T-helper 1 cell treated with Interleukin-12 subunit alpha and Interleukin-12 subunit beta and Interleukin-4 antibody, amounts not matched to agents 30 μg/mL and 1 μg/mL, for 36 hours (primary cell): ENCODE measurements around the gene ANKS1A.
"Not testable (repeated sequence)": the region's sequence is repeated elsewhere in the genome, so short reads cannot be mapped to it uniquely, and the experiment has no call there.

Experiments
- H3K27ac Mint-ChIP-seq: one replicate; pipeline ENCODE4 v1.8.0; 2021; ENCODE audit warnings: mild to moderate bottlenecking, mixed read lengths
- H3K27me3 Mint-ChIP-seq: one replicate; pipeline ENCODE4 v1.8.0; 2021; ENCODE audit warnings: low read depth, mixed read lengths
- H3K36me3 Mint-ChIP-seq: one replicate; pipeline ENCODE4 v1.8.0; 2021; ENCODE audit warnings: low read depth, mixed read lengths
- H3K4me1 Mint-ChIP-seq: one replicate; pipeline ENCODE4 v1.8.0; 2021; ENCODE audit warnings: low read depth, mixed read lengths
- H3K4me3 Mint-ChIP-seq: one replicate; pipeline ENCODE4 v1.8.0; 2021; ENCODE audit warnings: mild to moderate bottlenecking, moderate library complexity, mixed read lengths
- H3K9me3 Mint-ChIP-seq: one replicate; pipeline ENCODE4 v1.8.0; 2021; ENCODE audit warnings: mixed read lengths

The ANKS1A gene

DNA sequence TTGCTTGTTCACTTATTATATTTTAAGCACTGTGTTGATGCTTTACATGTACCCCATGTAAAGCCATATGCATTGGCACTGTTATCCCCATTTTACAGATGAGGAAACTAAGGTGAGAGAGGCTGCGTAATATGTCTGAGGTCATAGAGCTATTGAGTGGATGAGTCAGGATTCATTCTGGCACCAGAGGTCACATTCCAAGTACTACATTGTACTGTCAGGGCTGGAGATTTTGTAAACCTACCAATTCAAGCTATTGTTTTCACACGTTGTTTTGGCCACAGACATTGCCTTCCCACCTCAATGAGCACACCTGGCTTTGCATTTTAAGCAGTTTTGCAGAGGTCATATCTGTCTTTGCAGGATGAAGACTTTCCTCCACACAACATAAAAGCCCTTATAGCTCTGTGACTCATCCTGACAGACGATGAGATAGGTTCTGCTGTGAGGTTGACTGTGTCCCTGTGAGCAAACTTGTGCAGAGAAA is 33.2 kb downstream of the ANKS1A start:
- no peak overlapping the region for H3K27ac Mint-ChIP-seq
- peaks cover 2% of the 10 kb centered on the region for H3K36me3 Mint-ChIP-seq
- H3K27me3 Mint-ChIP-seq: peaks cover 4% of the 10 kb centered on the region
- H3K4me3 Mint-ChIP-seq: no peak overlapping the region
- H3K4me1 Mint-ChIP-seq: peaks cover 5% of the 10 kb centered on the region
- H3K9me3 Mint-ChIP-seq: no peaks in the 10 kb centered on the region

DNA sequence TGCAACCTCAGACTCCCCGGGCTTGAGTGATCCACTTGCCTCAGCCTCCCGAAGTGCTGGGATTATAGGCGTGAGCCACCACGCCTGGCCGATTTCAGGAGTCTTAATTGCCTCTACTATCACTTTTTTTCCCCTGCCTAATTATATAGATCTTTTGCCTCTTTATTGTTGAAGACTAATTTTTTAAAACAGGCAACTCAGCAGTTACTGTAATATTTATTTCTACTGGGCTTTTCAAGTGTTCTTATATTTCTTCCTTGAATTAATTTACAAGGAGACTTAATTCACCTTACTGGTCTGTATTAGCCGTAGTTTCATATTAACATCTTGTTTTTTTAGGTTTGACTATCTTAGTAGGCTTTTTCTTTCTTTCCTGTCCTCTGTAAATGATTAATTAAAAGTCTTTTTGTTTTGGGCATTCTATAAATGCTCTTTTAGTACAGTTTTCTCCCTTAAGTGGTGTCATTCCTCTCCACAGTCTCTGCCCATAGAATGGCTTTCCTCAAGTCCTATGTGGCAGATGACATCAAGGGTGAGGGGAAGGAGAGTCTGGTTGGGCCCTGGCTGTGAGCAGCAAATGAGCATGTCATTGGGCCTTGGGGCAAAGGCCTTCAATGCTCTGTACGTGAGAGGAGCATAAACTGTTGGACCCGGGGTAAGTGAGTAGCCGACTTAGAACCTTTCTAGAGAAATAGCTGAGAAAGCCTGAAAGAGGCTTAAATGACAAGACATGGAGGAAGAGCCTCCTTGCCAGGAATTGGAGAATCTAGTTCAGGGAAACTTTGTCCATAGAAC is 36.0 kb downstream of the ANKS1A start:
- Mint-ChIP-seq H3K27ac (no peak overlapping the region), H3K4me1 (no peaks in the 10 kb centered on the region), H3K36me3 (no peaks in the 10 kb centered on the region), H3K27me3 (peaks cover 7% of the 10 kb centered on the region), H3K9me3 (no peaks in the 10 kb centered on the region), H3K4me3 (no peak overlapping the region)

DNA sequence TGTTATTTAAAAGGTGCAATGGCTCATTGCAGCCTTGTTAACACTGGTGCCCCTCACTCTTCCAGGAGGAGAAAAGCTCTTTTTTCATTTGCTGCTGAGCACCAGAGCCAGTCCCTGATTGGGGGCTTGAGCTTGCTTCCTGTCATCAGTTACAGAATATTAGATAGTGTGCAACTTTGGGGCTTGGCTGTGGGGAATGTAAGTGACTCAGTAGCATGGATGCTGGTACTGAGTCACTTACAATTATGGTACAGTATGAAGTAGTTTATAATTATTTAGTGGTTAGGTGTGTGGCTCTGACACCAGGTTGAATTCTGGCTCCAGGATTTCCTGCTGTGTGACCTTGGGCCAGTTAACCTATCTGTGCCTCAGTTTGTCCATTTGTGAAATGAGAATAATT is 37.6 kb downstream of the ANKS1A start:
- Mint-ChIP-seq H3K27ac (no peak overlapping the region), H3K27me3 (peaks cover 3% of the 10 kb centered on the region), H3K9me3 (no peaks in the 10 kb centered on the region), H3K4me3 (no peak overlapping the region), H3K4me1 (no peaks in the 10 kb centered on the region), H3K36me3 (no peaks in the 10 kb centered on the region)

- H3K9me3 Mint-ChIP-seq: no peaks in the 10 kb centered on the region
- no peak overlapping the region for H3K4me3 Mint-ChIP-seq
- H3K27me3 Mint-ChIP-seq: peaks cover 3% of the 10 kb centered on the region
- H3K27ac Mint-ChIP-seq: no peak overlapping the region
- H3K4me1 Mint-ChIP-seq: no peaks in the 10 kb centered on the region
- H3K36me3 Mint-ChIP-seq: no peaks in the 10 kb centered on the region
Measured at GRCh38 chr6:34928220-34928619, 39.2 kb downstream of the ANKS1A start.

- Mint-ChIP-seq H3K36me3 (no peaks in the 10 kb centered on the region), H3K27ac (no peak overlapping the region), H3K4me3 (no peak overlapping the region), H3K4me1 (no peaks in the 10 kb centered on the region), H3K9me3 (no peaks in the 10 kb centered on the region), H3K27me3 (peaks cover 3% of the 10 kb centered on the region)
Measured at GRCh38 chr6:34928695-34929094, 39.6 kb downstream of the ANKS1A start.

DNA sequence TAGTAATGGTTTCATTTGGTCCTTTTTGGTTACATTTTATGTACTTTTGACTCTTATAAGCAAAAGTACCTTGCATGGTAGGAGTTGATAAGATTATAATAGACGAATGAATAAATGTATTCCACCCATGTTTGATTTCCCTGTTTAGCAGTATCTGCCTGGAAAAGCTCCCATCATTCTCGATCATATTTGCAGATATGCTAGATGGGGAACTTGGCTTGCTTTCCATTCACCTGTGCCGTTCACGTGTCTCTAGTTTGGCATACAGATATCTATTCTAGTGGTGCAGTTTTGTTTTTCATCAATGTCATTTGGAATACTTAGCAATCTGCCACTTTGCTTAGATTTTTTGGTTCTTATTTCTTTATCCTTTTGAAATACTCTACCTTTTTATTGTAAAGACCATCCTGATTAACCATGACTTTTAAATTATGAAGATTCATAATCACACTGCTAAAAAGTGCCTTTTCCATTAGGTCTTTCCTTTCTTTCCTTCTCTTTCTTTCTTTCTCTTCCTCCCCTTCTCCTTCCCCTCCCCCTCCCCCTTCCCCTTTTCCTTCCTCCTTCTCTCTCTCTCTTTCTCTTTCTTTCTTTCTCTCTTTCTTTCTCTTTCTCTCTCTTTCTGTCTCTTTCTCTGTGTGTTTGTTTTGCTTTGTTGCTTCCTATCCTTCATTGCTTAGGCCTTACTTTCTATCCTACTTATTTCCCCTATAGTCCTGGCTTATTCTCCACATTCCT is 40.4 kb downstream of the ANKS1A start:
- Mint-ChIP-seq H3K27me3 (peaks cover 3% of the 10 kb centered on the region), H3K36me3 (no peaks in the 10 kb centered on the region), H3K9me3 (no peaks in the 10 kb centered on the region), H3K4me1 (no peaks in the 10 kb centered on the region), H3K27ac (no peak overlapping the region), H3K4me3 (no peak overlapping the region)

DNA sequence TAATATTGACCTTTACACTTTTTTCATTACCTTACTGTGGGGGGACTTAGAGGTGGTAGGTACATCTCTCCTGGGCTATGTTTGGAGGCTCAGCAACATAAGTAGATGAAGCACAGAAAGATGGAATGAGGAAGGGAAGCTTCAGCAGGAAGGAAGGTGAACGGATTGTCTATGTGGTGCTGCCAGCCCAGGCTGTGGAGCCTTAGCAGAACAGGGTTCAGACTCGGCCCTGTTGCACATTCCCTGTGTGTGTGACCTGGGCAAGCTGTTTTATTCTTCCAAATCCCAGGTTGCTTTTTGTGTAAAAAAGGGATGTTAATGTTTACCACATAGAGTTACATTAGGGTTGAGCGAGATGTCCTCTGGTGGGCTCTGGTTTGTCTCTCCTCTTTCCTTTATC is 41.2 kb downstream of the ANKS1A start:
- Mint-ChIP-seq H3K27ac (no peak overlapping the region), H3K27me3 (peaks cover 3% of the 10 kb centered on the region), H3K4me1 (no peaks in the 10 kb centered on the region), H3K36me3 (no peaks in the 10 kb centered on the region), H3K9me3 (no peaks in the 10 kb centered on the region), H3K4me3 (no peak overlapping the region)

DNA sequence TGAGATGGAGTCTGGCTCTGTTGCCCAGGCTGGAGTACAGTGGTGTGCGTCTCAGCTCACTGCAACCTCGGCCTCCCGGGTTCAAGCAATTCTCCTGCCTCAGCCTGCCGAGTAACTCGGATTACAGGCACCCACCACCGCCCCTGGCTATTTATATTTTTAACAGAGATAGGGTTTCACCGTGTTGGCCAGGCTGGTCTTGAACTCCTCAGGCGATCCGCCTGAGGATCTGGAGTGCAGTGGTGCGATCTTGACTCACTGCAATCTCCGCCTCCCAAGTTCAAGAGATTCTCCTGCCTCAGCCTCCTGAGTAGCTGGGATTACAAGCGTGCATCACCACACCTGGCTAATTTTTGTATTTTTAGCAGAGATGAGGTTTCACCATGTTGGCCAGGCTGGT is 43.1 kb downstream of the ANKS1A start:
- H3K27ac Mint-ChIP-seq, H3K36me3 Mint-ChIP-seq, H3K4me1 Mint-ChIP-seq, H3K27me3 Mint-ChIP-seq, H3K9me3 Mint-ChIP-seq, H3K4me3 Mint-ChIP-seq: not testable (repeated sequence)

- Mint-ChIP-seq H3K4me1 (no peaks in the 10 kb centered on the region), H3K27me3 (no peaks in the 10 kb centered on the region), H3K4me3 (no peak overlapping the region), H3K27ac (no peak overlapping the region), H3K9me3 (no peaks in the 10 kb centered on the region), H3K36me3 (no peaks in the 10 kb centered on the region)
Measured at GRCh38 chr6:34934516-34934915, 45.5 kb downstream of the ANKS1A start.

DNA sequence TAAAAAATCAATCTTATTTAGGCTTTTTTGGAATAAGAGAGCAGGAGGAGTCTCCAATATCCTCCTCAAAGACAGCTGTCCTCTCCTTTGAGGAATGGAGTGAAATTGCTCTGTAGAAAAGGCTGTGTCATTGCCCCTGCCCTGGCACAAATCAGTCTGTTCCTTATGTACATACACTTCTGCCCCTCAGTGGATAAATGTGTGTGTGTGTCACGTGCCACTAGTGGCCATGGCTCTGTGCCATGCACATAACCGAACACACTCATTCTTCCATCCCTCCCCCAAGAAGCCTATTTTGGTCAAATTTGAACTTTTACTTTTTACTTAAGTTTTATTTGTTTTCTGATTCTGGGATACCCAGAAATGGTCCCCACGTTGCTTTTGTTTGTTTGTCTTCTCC is 49.2 kb downstream of the ANKS1A start:
- Mint-ChIP-seq H3K27ac (no peak overlapping the region), H3K9me3 (no peaks in the 10 kb centered on the region), H3K4me1 (peaks cover 5% of the 10 kb centered on the region), H3K4me3 (no peak overlapping the region), H3K27me3 (no peaks in the 10 kb centered on the region), H3K36me3 (no peaks in the 10 kb centered on the region)

DNA sequence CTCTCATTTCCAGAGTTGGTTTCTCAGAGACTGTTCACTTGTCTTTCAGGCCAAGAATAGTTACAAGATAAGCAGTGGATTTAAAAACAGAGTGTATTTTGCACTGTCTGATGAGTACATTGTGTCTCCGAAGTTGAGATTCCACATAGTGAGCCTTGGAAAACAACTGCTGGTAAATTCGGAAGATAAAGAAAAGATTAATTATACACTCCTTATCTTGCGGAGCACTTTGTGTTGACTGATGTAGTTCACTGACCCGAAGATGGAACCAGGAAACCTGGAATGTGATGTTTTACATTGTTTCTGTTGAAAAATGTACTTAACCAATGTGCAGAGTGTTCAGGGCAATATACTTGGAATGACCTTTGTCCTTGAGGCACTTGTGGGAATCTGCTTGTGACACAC is 51.0 kb downstream of the ANKS1A start:
- H3K4me3 Mint-ChIP-seq: no peak overlapping the region
- H3K9me3 Mint-ChIP-seq: no peaks in the 10 kb centered on the region
- peaks cover 5% of the 10 kb centered on the region for H3K4me1 Mint-ChIP-seq
- no peaks in the 10 kb centered on the region for H3K27me3 Mint-ChIP-seq
- no peaks in the 10 kb centered on the region for H3K36me3 Mint-ChIP-seq
- no peak overlapping the region for H3K27ac Mint-ChIP-seq

DNA sequence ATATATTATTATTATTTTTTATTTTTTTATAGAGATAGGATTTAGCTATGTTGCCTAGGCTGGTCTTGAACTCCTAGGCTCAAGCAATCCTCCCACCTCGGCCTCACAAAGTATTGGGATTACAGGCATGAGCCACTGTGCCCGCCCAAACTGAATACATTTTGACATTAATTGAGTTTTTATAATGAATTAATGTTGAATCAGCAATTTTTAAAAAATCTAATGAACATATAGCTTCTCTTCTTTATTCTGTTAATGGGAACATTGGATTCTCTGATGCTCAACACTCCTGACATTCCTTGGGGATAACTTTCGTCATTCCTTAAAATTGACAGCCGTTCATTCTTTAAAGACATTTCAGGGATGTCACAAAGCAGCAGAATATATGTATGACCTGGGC is 52.4 kb downstream of the ANKS1A start:
- Mint-ChIP-seq H3K27ac (no peak overlapping the region), H3K4me1 (peaks cover 5% of the 10 kb centered on the region), H3K27me3 (no peaks in the 10 kb centered on the region), H3K9me3 (no peaks in the 10 kb centered on the region), H3K36me3 (no peaks in the 10 kb centered on the region), H3K4me3 (no peak overlapping the region)

- Mint-ChIP-seq H3K4me1 (peaks cover 2% of the 10 kb centered on the region), H3K36me3 (no peaks in the 10 kb centered on the region), H3K27me3 (no peaks in the 10 kb centered on the region), H3K4me3 (no peak overlapping the region), H3K9me3 (no peaks in the 10 kb centered on the region), H3K27ac (no peak overlapping the region)
Measured at GRCh38 chr6:34945317-34945716, 56.3 kb downstream of the ANKS1A start.

DNA sequence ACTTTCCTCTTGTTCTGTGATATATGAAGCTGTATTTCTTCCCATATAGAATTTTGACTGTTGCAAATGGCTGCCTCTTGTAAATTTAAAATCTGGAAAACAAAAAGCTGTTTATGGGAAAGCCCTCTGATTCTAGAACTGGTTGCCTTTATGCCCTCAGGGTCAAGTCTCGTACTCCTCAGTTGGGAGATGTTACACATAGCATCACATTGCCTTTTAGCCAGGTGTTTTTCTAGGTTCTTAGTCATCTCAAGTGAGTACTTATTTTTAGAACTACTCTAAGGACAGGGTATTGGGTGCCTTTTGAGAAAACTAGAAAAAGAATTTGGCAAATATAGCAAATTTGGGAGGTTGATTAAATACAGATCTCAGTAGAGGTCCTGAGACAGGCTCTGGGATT is 58.5 kb downstream of the ANKS1A start:
- H3K4me3 Mint-ChIP-seq: no peak overlapping the region
- no peaks in the 10 kb centered on the region for H3K36me3 Mint-ChIP-seq
- H3K27ac Mint-ChIP-seq: no peak overlapping the region
- H3K27me3 Mint-ChIP-seq: no peaks in the 10 kb centered on the region
- peaks cover 2% of the 10 kb centered on the region for H3K4me1 Mint-ChIP-seq
- no peaks in the 10 kb centered on the region for H3K9me3 Mint-ChIP-seq

DNA sequence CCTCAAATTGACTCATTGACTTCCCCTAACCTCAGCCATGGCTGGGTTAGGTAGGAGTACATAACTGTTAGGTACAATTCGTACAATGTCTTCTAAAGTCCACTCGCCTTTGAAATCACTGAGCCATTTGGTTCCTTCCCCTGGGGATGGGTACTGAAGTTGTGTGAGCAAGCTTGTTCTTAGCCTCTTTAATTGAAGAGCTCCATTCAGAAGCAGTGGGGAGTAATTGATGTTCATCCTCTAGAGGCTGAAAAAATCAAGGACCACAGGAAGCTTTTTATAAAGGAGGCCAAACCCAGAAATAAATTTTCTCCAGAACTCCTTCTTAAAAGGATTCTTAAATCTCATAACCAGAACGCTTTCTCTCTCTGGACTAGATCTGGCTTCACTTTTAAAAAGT is 60.6 kb downstream of the ANKS1A start:
- Mint-ChIP-seq H3K4me1 (peaks cover 2% of the 10 kb centered on the region), H3K9me3 (no peaks in the 10 kb centered on the region), H3K36me3 (no peaks in the 10 kb centered on the region), H3K27me3 (no peaks in the 10 kb centered on the region), H3K27ac (no peak overlapping the region), H3K4me3 (no peak overlapping the region)
